ENCODE measurements around the gene TBCK. TPM values are rescaled to one million over a fixed set of nuclear protein-coding genes. Genes with fewer than 3 reads are reported as not detected.

The TBCK gene
- total RNA-seq, 4 donors from 2014 or later = 23.3 to 47.7 (median 34.2) TPM

DNA sequence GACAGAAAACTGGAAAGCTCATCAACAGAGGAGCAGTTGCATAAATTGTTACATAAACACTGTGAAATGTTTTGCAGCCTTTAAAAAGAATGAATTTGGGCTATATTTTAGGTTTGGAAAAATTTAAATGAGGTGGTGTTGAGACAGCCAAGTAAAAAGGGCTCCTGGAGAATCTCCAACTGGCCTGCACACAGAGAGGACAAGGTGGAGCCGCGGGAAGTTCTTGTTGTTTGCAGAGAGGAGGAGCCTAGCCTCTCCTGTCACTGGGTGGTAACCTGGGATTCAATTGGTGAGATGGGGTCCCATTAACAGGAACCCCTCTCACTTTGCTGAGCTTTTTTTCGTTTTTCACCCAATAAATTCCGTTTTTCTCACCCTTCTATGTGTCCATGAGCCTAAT lies 39.2 kb upstream of the TBCK start:
- Histone ChIP-seq H3K27ac (no peak overlapping the region), H3K9me3 (peaks cover 4% of the 10 kb centered on the region), H3K4me3 (no peak overlapping the region), H3K36me3 (peaks cover 3% of the 10 kb centered on the region), H3K4me1 (no peaks in the 10 kb centered on the region), H3K27me3 (no peaks in the 10 kb centered on the region)
- 60% methylated on average over 4 of the region's 4 CpGs for WGBS
- TF ChIP-seq EP300 (IDR thresholded peaks at IDR 0.05) = no peak
- no peak for TF ChIP-seq POLR2AphosphoS5 (IDR thresholded peaks at IDR 0.05)
- no peak for TF ChIP-seq POLR2A (IDR thresholded peaks at IDR 0.05)
- no peak for TF ChIP-seq CTCF (IDR thresholded peaks at IDR 0.05)
- DNase-seq (ENCODE audit: low spot score in 2 of 2) = no peak

GRCh38 chr4:106353786-106354185 lies 37.8 kb upstream of the TBCK start:
- Histone ChIP-seq H3K36me3 (peaks cover 12% of the 10 kb centered on the region), H3K4me3 (no peak overlapping the region), H3K4me1 (no peaks in the 10 kb centered on the region), H3K27me3 (no peaks in the 10 kb centered on the region), H3K9me3 (peaks cover 4% of the 10 kb centered on the region), H3K27ac (no peak overlapping the region)
- DNase-seq (ENCODE audit: low spot score in 2 of 2) = no peak
- whole genome bisulfite sequencing = 100% methylated on average over 1 of the region's 1 CpG
- no peak for TF ChIP-seq CTCF (IDR thresholded peaks at IDR 0.05)
- no peak for TF ChIP-seq POLR2A (IDR thresholded peaks at IDR 0.05)
- TF ChIP-seq POLR2AphosphoS5 (IDR thresholded peaks at IDR 0.05) = no peak
- TF ChIP-seq EP300 (IDR thresholded peaks at IDR 0.05) = no peak

DNA sequence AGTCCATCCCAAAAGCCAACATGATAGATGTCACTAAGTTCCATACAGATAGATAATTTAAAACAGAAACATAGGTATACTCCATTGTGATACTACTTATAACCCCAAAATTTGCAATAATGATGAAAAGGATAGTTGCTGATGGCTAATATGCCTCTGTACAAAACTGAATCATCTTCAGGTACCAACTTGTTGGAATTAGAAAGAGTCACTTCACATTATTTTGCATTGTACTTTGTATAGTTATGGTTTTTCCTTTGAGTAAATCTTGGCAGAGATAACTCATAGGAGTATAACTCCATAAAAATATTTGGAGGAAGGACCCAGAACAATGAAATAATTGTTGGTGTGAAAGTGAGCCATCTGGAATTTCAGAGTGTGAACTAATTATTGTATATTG lies 35.0 kb upstream of the TBCK start:
- TF ChIP-seq POLR2A (IDR thresholded peaks at IDR 0.05) (no peak), POLR2AphosphoS5 (IDR thresholded peaks at IDR 0.05) (no peak)
- no peaks in the 10 kb centered on the region for H3K4me1 ChIP-seq
- H3K27ac ChIP-seq = no peak overlapping the region
- DNase-seq (ENCODE audit: low spot score in 2 of 2) = no peak
- no peaks in the 10 kb centered on the region for H3K27me3 ChIP-seq
- H3K9me3 ChIP-seq = no peaks in the 10 kb centered on the region
- no peak overlapping the region for H3K4me3 ChIP-seq
- peaks cover 37% of the 10 kb centered on the region for H3K36me3 ChIP-seq

- TF ChIP-seq EP300 (IDR thresholded peaks at IDR 0.05) (no peak), POLR2A (IDR thresholded peaks at IDR 0.05) (no peak)
- whole genome bisulfite sequencing = 90% methylated on average over 1 of the region's 1 CpG
- peaks cover 43% of the 10 kb centered on the region for H3K36me3 ChIP-seq
These were observed 31.2 kb upstream of the TBCK start for GRCh38 chr4:106347167-106347566.

GRCh38 chr4:106344647-106344970 lies 28.6 kb upstream of the TBCK start:
- WGBS = 93% methylated on average over 1 of the region's 1 CpG
- Histone ChIP-seq H3K27ac (no peak overlapping the region), H3K27me3 (no peaks in the 10 kb centered on the region), H3K4me3 (no peak overlapping the region), H3K9me3 (no peaks in the 10 kb centered on the region), H3K4me1 (no peaks in the 10 kb centered on the region), H3K36me3 (peaks cover 46% of the 10 kb centered on the region)
- TF ChIP-seq CTCF (IDR thresholded peaks at IDR 0.05) (no peak), EP300 (IDR thresholded peaks at IDR 0.05) (no peak), POLR2AphosphoS5 (IDR thresholded peaks at IDR 0.05) (no peak), POLR2A (IDR thresholded peaks at IDR 0.05) (no peak)
- DNase-seq (ENCODE audit: low spot score in 2 of 2) = no peak

More at GRCh38 chr4:106347167-106347566, 31.2 kb upstream of the TBCK start:
- Histone ChIP-seq H3K27ac (no peak overlapping the region), H3K4me3 (no peak overlapping the region), H3K4me1 (no peaks in the 10 kb centered on the region), H3K27me3 (no peaks in the 10 kb centered on the region), H3K9me3 (no peaks in the 10 kb centered on the region)
- DNase-seq (ENCODE audit: low spot score in 2 of 2) = no peak

DNA sequence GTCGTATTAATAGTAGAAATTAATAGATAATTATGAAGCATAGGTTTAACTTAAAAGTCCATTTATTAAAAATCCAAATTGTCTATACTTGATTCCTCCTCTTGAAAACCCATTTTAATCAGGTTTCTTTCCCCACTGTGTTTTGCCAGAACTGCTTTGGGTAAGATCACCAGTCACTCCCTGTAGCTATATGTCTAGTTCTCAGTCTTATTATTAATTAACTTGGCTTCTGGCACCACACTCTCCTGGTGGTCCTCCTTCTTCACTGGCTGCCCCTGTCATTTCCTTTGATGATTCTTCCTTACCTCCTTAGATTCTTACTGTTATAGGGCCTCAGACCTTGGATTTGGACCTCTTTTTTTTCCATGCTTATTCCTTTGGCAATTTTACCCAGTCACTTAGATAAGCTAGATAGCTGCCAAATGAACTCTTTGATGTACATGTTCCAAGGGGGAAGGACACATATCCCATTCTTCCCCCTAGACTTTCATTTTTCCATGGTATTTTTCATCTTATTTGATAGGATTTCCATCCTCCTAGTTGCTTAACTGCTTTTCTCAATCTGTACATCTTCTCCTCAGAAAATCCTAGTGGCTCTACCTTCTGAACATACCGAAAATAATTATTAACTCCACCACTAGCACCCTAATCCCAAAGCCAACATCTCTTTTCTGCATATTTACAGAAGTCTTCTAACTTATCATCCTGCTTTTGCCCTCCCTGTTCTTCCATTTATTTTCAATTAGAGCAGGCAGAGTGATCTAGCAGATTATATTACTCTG lies 28.0 kb upstream of the TBCK start:
- Histone ChIP-seq H3K36me3 (peaks cover 44% of the 10 kb centered on the region), H3K4me1 (no peaks in the 10 kb centered on the region), H3K27ac (no peak overlapping the region), H3K27me3 (no peaks in the 10 kb centered on the region), H3K9me3 (no peaks in the 10 kb centered on the region), H3K4me3 (no peak overlapping the region)
- 94% methylated on average over 2 of the region's 2 CpGs for WGBS
- TF ChIP-seq POLR2A (IDR thresholded peaks at IDR 0.05) (no peak), POLR2AphosphoS5 (IDR thresholded peaks at IDR 0.05) (no peak), CTCF (IDR thresholded peaks at IDR 0.05) (no peak), EP300 (IDR thresholded peaks at IDR 0.05) (no peak)
- DNase-seq (ENCODE audit: low spot score in 2 of 2) = no peak

All from suprapubic skin (tissue), 4 donors.